Stimulated activated CD8-positive, alpha-beta memory T cell treated with anti-CD3 and anti-CD28 coated beads, Interleukin-4, amount 100 ng/mL, for 4 hours (primary cell): ENCODE results near the gene CCDC63.

Experiments used
- DNase-seq, 2 donors: peaks; one replicate each; pipeline ENCODE4 v3.0.0-alpha.2; 2020; ENCODE audit warnings: low read depth in 2 of 2, low spot score in 1 of 2

Gene CCDC63

GRCh38 chr12:110880651-110881050 lies 33.9 kb downstream of the CCDC63 start:
- DNase-seq: no peak

- no peak for DNase-seq
Observed at GRCh38 chr12:110883251-110883650, 36.5 kb downstream of the CCDC63 start.

- no peak for DNase-seq
Observed at GRCh38 chr12:110885152-110885840, 38.5 kb downstream of the CCDC63 start.

GRCh38 chr12:110888256-110888991 lies 41.6 kb downstream of the CCDC63 start:
- no peak for DNase-seq

- no peak for DNase-seq
Observed at GRCh38 chr12:110889361-110889760, 42.6 kb downstream of the CCDC63 start.

GRCh38 chr12:110893956-110894355 lies 47.2 kb downstream of the CCDC63 start:
- no peak for DNase-seq

- DNase-seq: no peak
Observed at GRCh38 chr12:110896559-110896958, 49.8 kb downstream of the CCDC63 start.

- no peak for DNase-seq
Observed at GRCh38 chr12:110901401-110901800, 54.6 kb downstream of the CCDC63 start.

GRCh38 chr12:110903511-110903910 lies 56.7 kb downstream of the CCDC63 start:
- DNase-seq: no peak

GRCh38 chr12:110906083-110906482 lies 59.3 kb downstream of the CCDC63 start:
- DNase-seq: no peak

- no peak for DNase-seq
Observed at GRCh38 chr12:110906516-110906915, 59.7 kb downstream of the CCDC63 start.

- DNase-seq: no peak
Observed at GRCh38 chr12:110906985-110907384, 60.2 kb downstream of the CCDC63 start.

GRCh38 chr12:110907583-110907982 lies 60.8 kb downstream of the CCDC63 start:
- DNase-seq: no peak

GRCh38 chr12:110908377-110909152 lies 61.8 kb downstream of the CCDC63 start:
- no peak for DNase-seq

GRCh38 chr12:110912263-110912662 lies 65.5 kb downstream of the CCDC63 start:
- no peak for DNase-seq

- DNase-seq: no peak
Observed at GRCh38 chr12:110913119-110914056, 66.6 kb downstream of the CCDC63 start.

GRCh38 chr12:110916295-110916875 lies 69.6 kb downstream of the CCDC63 start:
- DNase-seq: no peak

GRCh38 chr12:110917467-110917866 lies 70.7 kb downstream of the CCDC63 start:
- no peak for DNase-seq

- no peak for DNase-seq
Observed at GRCh38 chr12:110917961-110918360, 71.2 kb downstream of the CCDC63 start.

GRCh38 chr12:110919720-110920119 lies 72.9 kb downstream of the CCDC63 start:
- DNase-seq: no peak
